Measurements from ENCODE around the gene LGALS7. TPM values are rescaled to one million over a fixed set of nuclear protein-coding genes. Genes with fewer than 3 reads are reported as not detected.

LGALS7 gene
- polyA plus RNA-seq, 1 of the 3 experiments (the other 2 are of a cell fraction), result not detected

- no peaks in the 10 kb centered on the region for H3K4me1 ChIP-seq (ENCODE audit: control insufficient read depth in 1 of 2, insufficient read depth in 2 of 2, low read depth in 1 of 2, low read length in 1 of 2)
- H3K9ac ChIP-seq, result no peak overlapping the region
- H3K9me2 ChIP-seq, result no peaks in the 10 kb centered on the region
- no peak overlapping the region for H3K4me3 ChIP-seq (ENCODE audit: low read depth in 2 of 2, low read length in 1 of 2)
- 77% methylated on average over 5 of the region's 5 CpGs for WGBS (ENCODE audit: low lambda C conversion rate)
- H3K27me3 ChIP-seq (ENCODE audit: insufficient read depth), result no peaks in the 10 kb centered on the region
- no peak for TF ChIP-seq POLR2AphosphoS5 (IDR thresholded peaks at IDR 0.05; ENCODE audit: low read depth, low read length)
- no peak for TF ChIP-seq NFIC (IDR thresholded peaks at IDR 0.05; ENCODE audit: borderline replicate concordance)
- TF ChIP-seq GABPA (IDR thresholded peaks at IDR 0.05; ENCODE audit: low read depth), result no peak
- no peak for TF ChIP-seq FOXJ3 (CRISPR knock-in tag; IDR thresholded peaks at IDR 0.05)
- no peak for TF ChIP-seq YY1 (IDR thresholded peaks at IDR 0.05; ENCODE audit: low read depth)
- TF ChIP-seq JUND (IDR thresholded peaks at IDR 0.05), result no peak
- no peak for TF ChIP-seq RFX5 (IDR thresholded peaks at IDR 0.05; ENCODE audit: low read length)
- no peak for TF ChIP-seq MAX (IDR thresholded peaks at IDR 0.05; ENCODE audit: low read depth)
- TF ChIP-seq USF2 (IDR thresholded peaks at IDR 0.05; ENCODE audit: borderline replicate concordance, low read depth, low read length), result no peak
- no peak for TF ChIP-seq FOSL2 (IDR thresholded peaks at IDR 0.05; ENCODE audit: borderline replicate concordance, low read depth)
- no peak for TF ChIP-seq EZH2phosphoT487 (IDR thresholded peaks at IDR 0.05; ENCODE audit: borderline replicate concordance, low read depth)
- no peak for TF ChIP-seq RCOR1 (IDR thresholded peaks at IDR 0.05; ENCODE audit: low read length)
- no peak for TF ChIP-seq MXI1 (IDR thresholded peaks at IDR 0.05; ENCODE audit: low read depth, low read length)
- TF ChIP-seq TCF12 (IDR thresholded peaks at IDR 0.05), result no peak
- TF ChIP-seq SIN3A (IDR thresholded peaks at IDR 0.05; ENCODE audit: borderline replicate concordance, low read depth, low read length), result no peak
- TF ChIP-seq CTCF (IDR thresholded peaks at IDR 0.05), result no peak
- no peak for TF ChIP-seq EP300 (IDR thresholded peaks at IDR 0.05; ENCODE audit: borderline replicate concordance in 1 of 2, low read depth in 1 of 2, low read length in 1 of 2)
- no peak for DNase-seq
- no peaks in the 10 kb centered on the region for H3K9me3 ChIP-seq
- H3K4me2 ChIP-seq, result no peak overlapping the region
- no peaks in the 10 kb centered on the region for H3K79me2 ChIP-seq (ENCODE audit: insufficient read depth)
- ChIA-PET CTCF (interaction anchor here (1.4 kb wide), 1 partner anchor 136 kb away, joined by 5 read pairs; the partner anchor contains the start of genes MRPS12 and SARS2), POLR2A (no interaction called here)
- H3K36me3 ChIP-seq (replicated peaks in 1 of 2; ENCODE audit: control insufficient read depth in 1 of 2, insufficient read depth in 2 of 2, low read length in 1 of 2), result no peaks in the 10 kb centered on the region
- H2AFZ ChIP-seq (ENCODE audit: low read depth), result no peak overlapping the region
- no peaks in the 10 kb centered on the region for H3F3A ChIP-seq (replicated peaks; ENCODE audit: insufficient read depth)
- H4K20me1 ChIP-seq (ENCODE audit: insufficient read depth), result no peaks in the 10 kb centered on the region
- no peak overlapping the region for H3K27ac ChIP-seq (ENCODE audit: low read depth in 2 of 2, low read length in 1 of 2)
Measured at GRCh38 chr19:38793671-38794070, 20.4 kb upstream of the LGALS7 start.

- ChIA-PET POLR2A (no interaction called here), CTCF (no interaction called here)
- no peak for TF ChIP-seq USF2 (IDR thresholded peaks at IDR 0.05; ENCODE audit: borderline replicate concordance, low read depth, low read length)
- no peak for TF ChIP-seq REST (IDR thresholded peaks at IDR 0.05; ENCODE audit: low read depth, low read length)
- TF ChIP-seq JUND (IDR thresholded peaks at IDR 0.05), result no peak
- TF ChIP-seq EP300 (IDR thresholded peaks at IDR 0.05; ENCODE audit: borderline replicate concordance in 1 of 2, low read depth in 1 of 2, low read length in 1 of 2), result no peak
- no peak for TF ChIP-seq SIN3A (IDR thresholded peaks at IDR 0.05; ENCODE audit: borderline replicate concordance, low read depth, low read length)
- H3K4me1 ChIP-seq (ENCODE audit: control insufficient read depth in 1 of 2, insufficient read depth in 2 of 2, low read depth in 1 of 2, low read length in 1 of 2), result no peaks in the 10 kb centered on the region
- H3K4me2 ChIP-seq, result no peak overlapping the region
- no peaks in the 10 kb centered on the region for H3F3A ChIP-seq (replicated peaks; ENCODE audit: insufficient read depth)
- H3K79me2 ChIP-seq (ENCODE audit: insufficient read depth), result no peaks in the 10 kb centered on the region
- no peaks in the 10 kb centered on the region for H3K9me3 ChIP-seq
- no peak overlapping the region for H3K4me3 ChIP-seq (ENCODE audit: low read depth in 2 of 2, low read length in 1 of 2)
- H3K27ac ChIP-seq (ENCODE audit: low read depth in 2 of 2, low read length in 1 of 2), result no peak overlapping the region
- no peaks in the 10 kb centered on the region for H3K9me2 ChIP-seq
- H2AFZ ChIP-seq (ENCODE audit: low read depth), result no peak overlapping the region
- H4K20me1 ChIP-seq (ENCODE audit: insufficient read depth), result no peaks in the 10 kb centered on the region
- H3K9ac ChIP-seq, result no peak overlapping the region
- no peak for DNase-seq
- WGBS (ENCODE audit: low lambda C conversion rate), result 79% methylated on average over 8 of the region's 8 CpGs
- no peaks in the 10 kb centered on the region for H3K27me3 ChIP-seq (ENCODE audit: insufficient read depth)
- no peaks in the 10 kb centered on the region for H3K36me3 ChIP-seq (replicated peaks in 1 of 2; ENCODE audit: control insufficient read depth in 1 of 2, insufficient read depth in 2 of 2, low read length in 1 of 2)
Measured at GRCh38 chr19:38793177-38793576, 19.9 kb upstream of the LGALS7 start.

Data from SK-N-SH (cell line).